Lung (tissue), 12 donors: ENCODE data around the gene PDE4B. TPM values are rescaled to one million over a fixed set of nuclear protein-coding genes. Genes with fewer than 3 reads are reported as not detected.

ENCODE experiments used
- ATAC-seq: fragments of 200-7000 bp; cut with Tn5 transposase; one replicate; pipeline ENCODE4 v1.9.1; 2020; ENCODE audit warnings: moderate number of reproducible peaks; ENCODE audit not compliant: insufficient read depth, low FRiP score
- DNase-seq, 3 donors: peaks; one replicate each; pipeline ENCODE4 v3.0.0-alpha.2; 2013 to 2017
- H3K27ac ChIP-seq, 2 donors: one replicate each; pipeline ENCODE4 v1.5.1; 2013; ENCODE audit warnings: mild to moderate bottlenecking in 2 of 2, moderate library complexity in 2 of 2, control low read depth in 1 of 2, inconsistent platforms in 1 of 2, low read depth in 1 of 2, low read length in 1 of 2
- H3K27me3 ChIP-seq, 3 donors: one replicate each; pipeline ENCODE4 v1.5.1; 2013; ENCODE audit warnings: low read length in 2 of 3; ENCODE audit not compliant: control insufficient read depth in 3 of 3, insufficient read depth in 3 of 3
- H3K36me3 ChIP-seq, 4 donors: one replicate each; pipeline ENCODE4 v1.5.1; 2013; ENCODE audit warnings: low read length in 4 of 4, mild to moderate bottlenecking in 1 of 4, moderate library complexity in 1 of 4; ENCODE audit not compliant: control insufficient read depth in 4 of 4, insufficient read depth in 4 of 4
- H3K4me1 ChIP-seq, 5 donors: one replicate each; pipeline ENCODE4 v1.5.1; 2013; ENCODE audit warnings: low read length in 5 of 5, mild to moderate bottlenecking in 2 of 5, moderate library complexity in 1 of 5; ENCODE audit not compliant: control insufficient read depth in 5 of 5, insufficient read depth in 5 of 5
- H3K4me3 ChIP-seq: one replicate; pipeline ENCODE4 v1.5.1; 2013; ENCODE audit warnings: mild to moderate bottlenecking, control low read depth, moderate library complexity
- H3K9ac ChIP-seq, 2 donors: one replicate each; pipeline ENCODE4 v1.5.1; 2013; ENCODE audit warnings: low read length in 2 of 2, control low read depth in 1 of 2; ENCODE audit not compliant: insufficient read depth in 1 of 2
- H3K9me3 ChIP-seq, 4 donors: one replicate each; pipeline ENCODE4 v1.5.1; 2013; ENCODE audit warnings: low read length in 3 of 4, mild to moderate bottlenecking in 1 of 4, moderate library complexity in 1 of 4; ENCODE audit not compliant: control insufficient read depth in 4 of 4, insufficient read depth in 3 of 4
- CTCF ChIP-seq: IDR thresholded peaks from 2 replicates; pipeline ENCODE4 v1.5.1; 2012; ENCODE audit warnings: mild to moderate bottlenecking; ENCODE audit errors: control extremely low read depth, extremely low read depth
- WGBS, 2 donors: extraction: QIAGEN DNeasy Blood & Tissue Kit; methylation state at CpG; one replicate each; pipeline ENCODE4 v1.1.7; 2013; 5-methylcytosine and 5-hydroxymethylcytosine counted together
- polyA plus RNA-seq, 2 donors: library from polyadenylated mRNA; stranded (reverse); fragments of 200-250 nt; gene quantifications; one replicate each; pipeline ENCODE4 v1.2.1, GENCODE V29; 2013
- total RNA-seq, 2 donors: library from RNA; depleted of rRNA in 1 of 2; stranded (reverse); fragments of >200 nt in 1 of 2; gene quantifications; one replicate each; pipeline ENCODE4 v1.2.1, GENCODE V29; 2014 to 2021
- donor health status: control.
- donor health status: control.
- donor health status: Bipolar disorder and iron deficiency.
- donor health status: healthy.
- donor health status: DM: yes; HTN: yes; CAD: no.

Gene PDE4B
- total and polyA plus RNA-seq, 4 donors, result 4.0 to 96.2 (median 20.2) TPM

- no peak overlapping the region for H3K4me3 ChIP-seq
- no peak overlapping the region for H3K9ac ChIP-seq
- H3K4me1 ChIP-seq, result peaks cover 0 to 25% (median 4%) of the 10 kb centered on the region in 5 donors
- TF ChIP-seq CTCF, result no peak
- H3K27me3 ChIP-seq, result no peaks in the 10 kb centered on the region
- WGBS, 2 donors, result 87 to 89% methylated on average over 6 of the region's 6 CpGs
- H3K27ac ChIP-seq, result no peak overlapping the region
- H3K36me3 ChIP-seq, result no peaks in the 10 kb centered on the region
- DNase-seq, result no peak
- no peak for ATAC-seq
- H3K9me3 ChIP-seq, result no peaks in the 10 kb centered on the region
Observed at GRCh38 chr1:66296951-66297350, 504.3 kb downstream of the PDE4B start.

GRCh38 chr1:66298464-66298863 lies 505.8 kb downstream of the PDE4B start:
- Histone ChIP-seq H3K9ac (no peak overlapping the region), H3K36me3 (no peaks in the 10 kb centered on the region), H3K27ac (no peak overlapping the region), H3K27me3 (no peaks in the 10 kb centered on the region), H3K9me3 (no peaks in the 10 kb centered on the region), H3K4me3 (no peak overlapping the region), H3K4me1 (peaks cover 0 to 25% (median 13%) of the 10 kb centered on the region in 5 donors)
- WGBS, 2 donors, result 67 to 85% methylated on average over 1 of the region's 1 CpG
- no peak for TF ChIP-seq CTCF
- peak in 2 of 3 donors; percentile 39 to 68 for DNase-seq
- ATAC-seq, result no peak

- ATAC-seq (no peak), DNase-seq (peak in 1 of 3 donors; percentile 58)
- H3K27ac ChIP-seq, result peak overlapping the region in 1 of 2 donors; percentile 55
- H3K4me1 ChIP-seq, result peaks cover 0 to 25% (median 13%) of the 10 kb centered on the region in 5 donors
- no peak overlapping the region for H3K9ac ChIP-seq
- 54 to 66% methylated on average over 7 of the region's 7 CpGs for WGBS, 2 donors
- no peak overlapping the region for H3K4me3 ChIP-seq
- no peak for TF ChIP-seq CTCF
- H3K9me3 ChIP-seq, result no peaks in the 10 kb centered on the region
- H3K36me3 ChIP-seq, result no peaks in the 10 kb centered on the region
- no peaks in the 10 kb centered on the region for H3K27me3 ChIP-seq
Observed at GRCh38 chr1:66300280-66300971, 507.7 kb downstream of the PDE4B start.
